ENCODE data around the gene PHACTR4. TPM values are rescaled to one million over a fixed set of nuclear protein-coding genes. Genes with fewer than 3 reads are reported as not detected.
"Not testable (repeated sequence)": the region's sequence is repeated elsewhere in the genome, so short reads cannot be mapped to it uniquely, and the experiment has no call there.

Gene PHACTR4
- total RNA-seq, 1 experiment from 2014 or later = 7.5 TPM

DNA sequence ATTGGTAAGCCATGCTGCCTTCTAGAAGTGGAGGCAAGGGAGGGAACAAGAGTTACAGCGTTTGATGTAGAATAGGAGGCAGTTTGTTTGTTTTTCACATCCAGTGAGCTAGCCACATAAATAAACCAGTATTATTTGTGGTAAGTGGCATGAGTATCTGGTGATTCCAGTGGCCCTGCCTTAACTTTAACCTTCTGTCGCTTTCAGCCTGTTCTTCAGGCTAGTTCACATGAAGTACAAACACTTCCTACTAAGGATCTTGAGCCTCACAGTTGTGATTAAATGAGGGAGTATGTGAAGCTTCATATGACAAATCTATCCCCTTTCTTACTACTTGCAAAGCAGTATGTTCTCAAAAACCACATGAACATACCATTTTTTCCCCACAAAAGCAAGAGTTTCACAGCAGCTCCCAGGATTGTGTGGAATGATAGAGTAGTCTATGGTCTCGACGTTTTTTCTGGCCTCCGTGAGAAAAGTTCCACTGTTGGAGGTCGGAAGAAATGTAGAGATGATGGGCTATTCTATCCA lies 59.5 kb downstream of the PHACTR4 start:
- DNase-seq (ENCODE audit: low spot score) = no peak

DNA sequence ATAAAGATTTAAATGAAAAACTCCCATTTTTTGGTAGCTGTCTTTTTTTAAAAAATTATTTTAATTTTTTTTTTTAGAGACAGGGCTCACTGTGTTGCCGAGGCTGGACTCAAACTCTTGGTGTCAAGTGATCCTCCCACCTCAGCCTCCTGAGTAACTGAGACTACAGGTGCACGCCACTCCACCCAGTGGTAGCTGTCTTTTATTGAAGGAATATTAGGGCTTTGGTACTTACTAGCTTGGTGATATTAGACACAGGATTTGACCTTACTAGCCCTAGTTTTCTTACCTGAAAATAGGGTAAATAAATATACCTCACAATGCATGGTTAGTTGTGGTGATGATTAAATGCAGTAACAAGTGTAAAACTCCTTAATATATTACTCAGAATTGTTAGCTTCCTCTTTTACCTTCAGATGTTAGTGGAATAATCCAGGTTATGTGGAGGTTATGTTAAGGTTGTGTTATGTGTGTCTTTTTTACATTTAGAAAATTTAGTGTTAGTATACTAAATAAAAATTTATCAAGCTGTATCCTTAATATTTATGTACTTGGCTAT lies 66.8 kb downstream of the PHACTR4 start:
- peak; percentile 10 for DNase-seq (ENCODE audit: low spot score)

DNA sequence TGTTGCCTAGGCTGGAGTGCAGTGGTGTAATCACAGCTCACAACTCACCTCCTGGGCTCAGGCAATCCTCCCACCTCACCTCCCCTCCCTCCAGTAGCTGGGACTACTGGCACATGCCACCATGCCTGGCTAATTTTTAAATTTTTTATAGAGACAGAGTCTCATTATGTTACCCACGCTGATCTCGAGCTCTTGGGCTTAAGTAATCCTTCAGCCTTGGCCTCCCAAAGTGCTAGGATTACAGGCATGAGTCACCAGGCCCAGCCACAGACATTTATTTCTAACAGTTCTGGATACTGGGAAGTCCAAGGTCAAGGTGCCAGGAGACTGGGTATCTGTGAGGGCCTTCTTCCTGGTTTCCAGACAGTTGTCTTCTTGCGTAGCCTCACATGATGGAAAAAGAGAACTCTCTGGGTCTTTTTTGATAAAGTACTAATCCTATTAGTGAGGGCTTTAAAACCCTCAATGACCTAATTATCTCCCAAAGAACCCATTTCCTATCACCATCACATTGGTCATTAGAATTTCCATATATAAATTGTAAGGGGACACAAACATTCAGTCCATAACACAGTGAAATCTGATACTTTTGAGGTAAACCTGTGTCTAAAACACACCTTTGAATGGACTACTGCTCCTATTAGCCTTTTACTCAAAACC lies 67.9 kb downstream of the PHACTR4 start:
- peak; percentile 58 for DNase-seq (ENCODE audit: low spot score)

DNA sequence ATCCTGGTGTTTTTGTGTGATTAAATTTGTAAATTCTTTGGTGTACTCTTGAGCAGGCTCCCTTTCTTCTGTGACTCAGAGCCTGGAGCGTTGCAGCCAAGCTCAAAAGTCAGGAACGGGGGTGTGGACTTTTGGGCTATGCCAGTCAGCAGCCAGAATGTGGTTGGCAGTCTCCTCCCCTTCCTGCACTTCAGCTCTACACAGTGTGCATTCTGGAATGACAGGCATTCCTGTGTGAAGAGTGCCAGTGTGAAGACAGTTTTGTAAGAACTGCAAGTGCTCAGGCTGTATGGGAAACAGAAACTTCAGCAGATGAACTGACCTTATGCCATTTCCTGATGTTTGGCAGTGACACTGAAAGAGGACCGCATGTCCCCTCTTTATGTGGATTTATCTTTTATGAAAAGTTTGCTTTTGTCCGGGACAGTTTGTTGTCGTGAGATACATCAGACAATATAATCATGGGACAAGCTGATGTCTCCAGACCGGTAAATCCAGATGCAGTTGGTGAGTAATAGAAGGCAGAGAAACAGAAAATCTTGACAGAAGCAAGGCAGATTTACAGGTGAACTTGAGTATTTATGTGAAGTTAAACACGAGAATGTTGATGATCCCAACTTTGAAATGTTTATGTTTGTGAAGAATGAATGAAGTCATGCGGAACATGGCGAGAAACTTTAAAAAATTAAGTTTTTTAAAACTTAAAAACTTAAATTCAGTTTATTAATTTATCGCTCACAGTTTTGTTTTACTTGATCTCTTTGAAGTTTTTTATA lies 68.6 kb downstream of the PHACTR4 start:
- peak; percentile 86 for DNase-seq (ENCODE audit: low spot score)

DNA sequence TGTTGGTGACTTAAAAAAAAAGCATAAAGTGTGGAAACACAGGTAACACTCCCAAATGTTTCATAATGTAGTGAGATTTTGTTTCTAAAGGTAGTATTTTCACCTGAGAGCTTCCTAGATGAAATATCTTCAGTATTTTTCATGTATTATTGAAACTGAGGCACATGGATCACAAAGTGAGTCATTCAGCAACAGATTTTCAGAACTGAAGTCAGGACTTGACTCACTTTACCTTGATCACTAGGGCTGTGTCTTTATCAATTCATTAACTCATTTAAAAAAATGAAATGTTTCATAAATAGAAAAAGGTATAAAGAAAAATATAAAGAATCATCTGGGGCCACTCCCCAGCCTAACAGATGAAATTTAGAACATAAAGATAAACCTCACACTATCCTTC lies 69.8 kb downstream of the PHACTR4 start:
- DNase-seq (ENCODE audit: low spot score) = no peak

DNA sequence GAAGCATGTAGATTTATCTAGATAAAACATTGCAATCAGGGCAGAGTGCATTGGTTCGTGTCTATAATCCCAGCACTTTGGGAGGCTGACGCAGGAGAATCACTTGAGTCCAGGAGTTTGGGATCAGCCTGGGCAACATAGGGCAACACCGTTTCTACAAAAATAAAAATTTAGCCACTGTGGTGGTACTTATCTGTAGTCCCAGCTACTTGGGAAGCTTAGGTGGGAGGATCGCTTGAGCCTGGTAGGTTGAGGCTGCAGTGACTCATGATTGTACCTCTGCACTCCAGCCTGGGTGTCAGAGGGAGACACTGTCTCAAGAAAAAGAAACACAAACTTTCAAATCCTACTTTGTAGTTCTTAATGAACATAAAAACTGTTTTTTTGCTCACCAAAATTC lies 72.1 kb downstream of the PHACTR4 start:
- DNase-seq (ENCODE audit: low spot score) = no peak

DNA sequence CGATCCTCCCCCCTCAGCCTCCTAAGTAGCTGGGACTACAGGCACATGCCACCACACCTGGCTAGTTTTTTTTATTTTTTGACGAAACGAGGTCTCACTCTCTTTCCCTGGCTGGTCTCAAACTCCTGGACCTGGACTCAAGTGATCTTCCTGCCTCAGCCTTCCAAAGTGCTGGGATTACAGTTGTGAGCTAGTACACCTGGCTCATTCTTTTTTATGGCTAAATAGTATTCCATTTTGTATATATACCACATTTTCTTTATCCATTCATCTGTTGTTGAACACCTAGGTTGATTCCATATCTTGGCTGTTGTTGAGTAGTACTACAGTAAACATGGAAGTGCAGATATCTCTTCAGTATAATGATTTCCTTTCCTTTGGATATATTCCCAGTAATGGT lies 74.0 kb downstream of the PHACTR4 start:
- no peak for DNase-seq (ENCODE audit: low spot score)

DNA sequence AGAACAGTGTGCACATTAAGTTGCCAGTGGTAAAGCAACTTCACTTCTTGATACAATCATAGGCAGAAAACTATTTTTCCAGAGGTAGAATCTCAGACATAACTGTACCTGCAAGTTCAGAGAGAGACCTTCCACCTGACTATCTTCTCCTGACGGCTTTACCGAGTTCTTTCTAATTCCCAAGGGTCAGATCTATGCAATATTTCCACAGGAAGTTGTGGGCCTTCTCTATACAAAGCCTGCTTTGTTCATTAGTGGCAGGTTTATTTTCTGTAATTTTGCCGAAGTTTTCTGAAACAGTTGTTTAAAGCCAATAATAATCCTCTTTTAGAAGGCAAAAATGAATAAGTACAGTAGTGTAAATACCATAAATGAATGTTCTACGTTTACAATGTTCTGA lies 78.1 kb downstream of the PHACTR4 start:
- DNase-seq (ENCODE audit: low spot score) = no peak

DNA sequence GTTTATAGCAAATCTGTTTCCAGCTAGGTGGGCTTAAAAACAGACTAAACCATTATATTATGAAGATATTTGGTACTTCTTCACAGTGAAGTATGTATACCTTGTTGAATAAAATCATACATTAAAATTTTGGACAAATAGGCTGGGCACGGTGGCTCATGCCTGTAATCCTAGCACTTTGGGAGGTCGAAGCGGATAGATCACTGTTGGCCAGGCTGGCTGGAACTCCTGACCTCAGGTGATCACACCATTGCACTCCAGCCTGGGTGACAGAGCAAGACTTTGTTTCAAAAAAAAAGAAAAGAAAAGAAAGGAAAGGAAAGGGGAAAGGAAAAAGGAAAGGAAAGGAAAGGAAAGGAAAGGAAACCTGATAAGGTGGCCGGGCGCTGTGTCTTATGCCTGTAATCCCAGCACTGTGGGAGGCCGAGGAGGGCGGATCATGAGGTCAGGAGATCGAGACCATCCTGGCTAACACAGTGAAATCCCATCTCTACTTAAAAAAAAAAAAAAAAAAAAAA lies 78.6 kb downstream of the PHACTR4 start:
- DNase-seq (ENCODE audit: low spot score) = not testable (repeated sequence)

DNA sequence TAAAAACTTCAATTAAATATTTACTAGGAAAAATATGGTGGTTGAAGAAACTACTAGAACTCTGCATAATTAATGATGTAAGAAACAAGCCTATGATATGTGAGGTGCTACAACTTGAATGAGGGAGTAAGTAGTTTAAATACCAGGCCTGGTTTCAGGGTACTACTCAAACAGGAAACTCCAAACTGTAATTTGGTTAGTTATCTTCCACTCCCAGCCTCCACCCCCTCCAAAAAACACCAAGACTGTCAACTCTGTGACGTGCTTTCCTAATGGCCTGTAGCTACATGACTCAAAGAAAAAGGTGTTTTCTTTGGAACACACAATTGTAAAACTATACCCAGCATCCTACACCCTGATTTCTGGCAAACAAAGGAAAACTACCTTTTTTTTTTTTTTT lies 80.4 kb downstream of the PHACTR4 start:
- DNase-seq (ENCODE audit: low spot score) = no peak

DNA sequence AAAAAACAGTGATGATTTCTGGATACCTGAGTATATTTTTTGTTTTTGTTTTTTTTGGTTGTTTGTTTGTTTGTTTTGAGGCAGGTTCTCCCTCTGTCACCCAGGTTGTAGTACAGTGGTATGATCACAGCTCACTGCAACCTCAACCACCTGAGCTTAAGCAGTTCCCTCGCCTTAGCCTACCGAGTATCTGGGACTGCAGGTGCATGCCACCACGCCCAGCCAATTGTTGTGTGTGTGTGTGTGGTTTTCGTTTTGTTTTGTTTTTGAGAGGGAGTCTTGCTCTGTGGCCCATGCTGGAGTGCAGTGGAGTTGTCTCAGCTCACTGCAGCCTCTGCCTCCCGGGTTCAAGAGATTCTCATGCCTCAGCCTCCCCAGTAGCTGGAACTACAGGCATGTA lies 81.0 kb downstream of the PHACTR4 start:
- no peak for DNase-seq (ENCODE audit: low spot score)

DNA sequence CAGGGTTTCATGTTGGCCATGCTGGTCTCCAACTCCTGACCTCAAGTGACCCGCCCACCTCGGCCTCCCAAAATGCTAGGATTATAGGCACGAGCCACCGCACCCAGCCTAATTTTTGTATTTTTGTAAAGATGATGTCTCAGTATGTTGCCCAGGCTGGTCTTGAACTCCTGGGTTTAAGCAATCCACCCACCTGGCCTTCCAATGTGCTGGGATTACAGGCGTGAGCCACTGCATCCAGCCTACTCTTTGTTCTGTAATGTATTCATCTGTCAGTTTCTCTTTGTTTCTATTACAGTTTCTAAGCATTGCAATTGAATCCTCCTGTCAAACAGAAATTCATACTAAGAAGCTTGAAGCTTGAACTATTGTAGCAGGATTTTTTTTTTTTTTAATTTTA lies 81.5 kb downstream of the PHACTR4 start:
- DNase-seq (ENCODE audit: low spot score) = no peak

DNA sequence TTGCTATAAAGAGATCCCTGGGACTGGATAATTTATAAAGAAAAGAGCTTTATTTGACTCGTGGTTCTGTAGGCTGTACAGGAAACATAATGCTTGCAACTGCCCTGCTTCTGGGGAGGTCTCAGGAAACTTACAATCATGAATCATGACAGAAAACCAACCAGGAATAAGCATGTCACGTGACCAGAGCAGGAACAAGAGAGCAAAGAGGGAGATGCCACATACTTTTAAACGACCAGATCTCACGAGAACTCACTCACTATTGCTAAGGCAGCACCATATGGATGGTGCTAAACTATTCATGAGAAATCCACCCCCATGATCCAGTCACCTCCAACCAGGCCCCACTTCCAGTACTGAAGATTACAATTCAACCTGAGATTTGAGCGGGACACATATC lies 86.5 kb downstream of the PHACTR4 start:
- DNase-seq (ENCODE audit: low spot score) = no peak

DNA sequence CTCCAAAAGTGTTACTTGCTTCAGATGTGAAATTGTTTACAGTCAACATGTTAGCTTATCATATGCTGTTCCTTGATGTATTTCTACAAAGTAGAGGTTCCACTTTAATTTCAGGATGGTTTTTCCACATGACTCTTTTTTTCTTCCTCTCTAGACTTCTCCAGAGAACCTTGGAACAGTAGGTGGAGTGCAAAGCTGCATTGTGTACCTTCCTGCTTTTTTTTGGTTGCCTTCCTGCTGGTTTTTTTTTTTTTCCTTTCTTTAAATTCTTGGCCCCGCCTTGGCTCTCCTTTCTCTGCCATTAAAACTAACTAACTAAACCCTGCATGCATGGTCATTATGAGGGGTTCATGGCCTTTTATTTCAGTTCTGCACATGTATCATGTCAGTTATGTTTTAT lies 88.1 kb downstream of the PHACTR4 start:
- DNase-seq (ENCODE audit: low spot score) = no peak

DNA sequence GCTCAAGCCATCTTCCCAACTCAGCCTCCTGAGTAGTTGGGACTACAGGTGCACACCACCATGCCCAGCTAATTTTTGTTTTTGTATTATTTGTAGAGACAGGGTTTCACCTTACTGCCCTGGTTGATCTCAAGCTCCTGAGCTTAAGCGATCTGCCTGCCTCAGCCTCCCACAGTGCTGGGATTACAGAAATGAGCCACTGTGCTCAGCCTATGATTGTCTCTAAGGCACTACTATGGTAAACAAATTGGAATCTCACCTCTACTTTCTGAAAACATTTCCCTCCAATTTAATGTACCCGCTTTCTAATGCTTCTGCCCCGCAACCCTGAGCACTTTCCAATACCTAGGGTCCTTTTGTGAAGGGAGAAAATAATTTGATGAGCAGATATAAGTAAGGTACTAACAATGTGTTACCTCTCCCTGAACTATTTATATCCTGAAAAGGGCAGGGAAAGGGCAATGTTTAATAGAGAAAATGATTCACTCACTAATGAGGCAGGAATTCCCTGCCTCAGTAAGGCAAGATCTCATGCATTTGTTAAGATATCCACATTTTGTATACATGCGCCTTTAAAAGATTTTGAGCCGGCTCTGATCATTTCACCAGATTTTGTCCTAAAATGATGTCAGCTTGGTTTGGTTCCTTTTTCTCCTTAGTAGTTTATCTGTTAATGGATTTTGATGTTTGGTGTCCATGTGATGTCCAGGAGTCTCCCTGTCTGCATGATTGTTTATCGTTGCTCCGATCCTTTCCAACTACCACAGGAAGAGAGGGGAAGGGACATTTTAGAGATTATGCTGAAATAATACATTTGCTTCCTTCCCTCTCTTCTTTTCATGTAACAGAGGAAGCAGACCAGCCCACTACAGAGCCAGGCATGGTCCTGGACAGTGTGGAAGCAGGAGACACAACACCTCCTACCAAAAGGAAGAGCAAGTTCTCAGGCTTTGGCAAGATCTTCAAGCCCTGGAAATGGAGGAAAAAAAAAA lies 89.0 kb downstream of the PHACTR4 start:
- no peak for DNase-seq (ENCODE audit: low spot score)

DNA sequence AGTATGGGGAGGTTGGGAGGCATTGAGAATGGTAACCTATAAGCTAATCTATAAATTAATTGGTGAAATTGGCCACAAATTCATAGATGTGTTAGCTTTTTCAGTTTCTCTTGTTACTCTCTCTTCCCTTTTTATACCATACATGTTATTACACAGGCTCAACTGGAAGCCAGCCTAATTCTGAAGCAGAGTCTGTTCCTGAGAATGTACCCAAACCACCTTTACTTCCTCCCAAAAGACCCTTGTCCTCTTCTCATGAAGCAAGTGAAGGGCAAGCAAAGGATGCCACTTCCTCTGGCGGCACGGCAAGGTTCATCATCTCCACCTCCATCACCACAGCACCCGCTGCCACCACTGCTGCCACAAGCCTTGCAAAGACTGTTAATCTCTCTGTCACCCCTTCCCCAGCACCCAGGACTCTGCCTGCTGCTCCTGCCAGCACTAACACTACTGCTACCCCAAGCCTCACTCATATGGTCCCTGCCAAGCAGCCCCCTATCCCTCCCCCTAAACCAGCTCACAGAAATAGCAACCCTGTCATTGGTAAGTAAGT lies 96.8 kb downstream of the PHACTR4 start:
- no peak for DNase-seq (ENCODE audit: low spot score)

DNA sequence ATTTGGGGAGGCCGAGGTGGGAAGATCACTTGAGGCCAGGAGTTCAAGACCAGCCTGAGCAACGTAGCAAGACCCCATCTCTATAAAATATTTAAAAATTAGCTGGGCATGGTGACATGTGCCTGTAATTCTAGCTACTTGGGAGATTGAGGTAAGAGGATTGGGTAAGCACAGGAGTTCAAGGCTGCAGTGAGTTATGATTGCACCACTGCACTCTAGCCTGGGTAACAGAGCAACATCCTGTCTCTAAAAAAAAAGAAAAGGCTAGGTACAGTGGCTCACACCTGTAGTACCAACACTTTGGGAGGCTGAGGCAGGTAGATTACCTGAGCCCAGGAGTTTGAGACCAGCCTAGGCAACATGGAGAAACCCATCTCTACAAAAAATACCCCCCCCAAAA lies 100.6 kb downstream of the PHACTR4 start:
- no peak for DNase-seq (ENCODE audit: low spot score)

DNA sequence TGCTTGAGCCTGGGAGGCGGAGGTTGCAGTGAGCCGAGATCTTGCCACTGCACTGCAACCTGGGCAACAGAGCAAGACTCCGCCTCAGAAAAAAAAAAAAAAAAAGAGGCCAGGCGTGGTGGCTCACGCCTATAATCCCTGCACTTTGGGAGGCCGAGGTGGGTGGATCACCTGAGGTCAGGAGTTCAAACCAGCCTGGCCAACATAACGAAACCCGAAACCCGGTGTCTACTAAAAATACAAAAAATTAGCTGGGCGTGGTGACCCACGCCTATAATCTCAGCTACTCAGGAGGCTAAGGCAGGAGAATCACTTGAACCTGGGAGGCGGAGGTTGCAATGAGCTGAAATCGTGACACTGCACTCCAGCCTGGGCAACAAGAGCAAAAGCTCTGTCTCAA lies 110.0 kb downstream of the PHACTR4 start:
- DNase-seq (ENCODE audit: low spot score) = not testable (repeated sequence)

DNA sequence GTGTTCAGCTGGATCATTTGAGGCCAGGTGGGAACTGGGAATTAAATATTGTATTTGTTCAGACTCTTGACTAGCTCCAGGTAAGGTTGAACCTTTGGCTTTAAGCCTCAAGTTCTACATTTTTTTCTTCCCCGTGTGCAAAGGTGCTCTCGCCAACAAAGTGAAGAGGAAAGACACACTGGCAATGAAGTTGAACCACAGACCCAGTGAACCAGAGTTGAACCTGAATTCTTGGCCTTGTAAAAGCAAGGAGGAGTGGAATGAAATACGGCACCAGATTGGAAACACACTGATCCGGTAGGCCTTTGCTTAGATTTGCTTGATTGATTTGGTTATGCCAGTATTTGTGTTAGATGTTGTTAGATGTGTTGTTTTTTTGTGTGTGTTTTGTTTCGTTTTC lies 110.8 kb downstream of the PHACTR4 start:
- no peak for DNase-seq (ENCODE audit: low spot score)

DNA sequence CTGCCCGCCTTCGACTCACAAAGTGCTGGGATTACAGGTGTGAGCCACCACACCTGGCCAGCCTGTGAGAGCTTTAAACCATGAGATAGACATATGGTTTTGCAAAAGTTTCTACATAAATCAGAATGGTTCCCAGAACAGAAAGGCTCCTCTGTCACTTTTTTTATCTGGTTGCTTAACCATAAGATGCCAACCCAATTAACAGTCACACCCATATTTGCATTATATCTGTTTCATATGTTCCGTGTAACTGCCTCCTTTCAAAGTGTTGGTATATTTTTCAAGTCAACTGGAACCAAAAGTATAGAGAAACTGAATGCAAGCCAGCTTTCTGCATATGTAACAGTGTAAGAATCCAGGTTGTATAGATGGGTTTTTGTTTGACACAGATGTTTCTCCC lies 112.6 kb downstream of the PHACTR4 start:
- DNase-seq (ENCODE audit: low spot score) = no peak

DNA sequence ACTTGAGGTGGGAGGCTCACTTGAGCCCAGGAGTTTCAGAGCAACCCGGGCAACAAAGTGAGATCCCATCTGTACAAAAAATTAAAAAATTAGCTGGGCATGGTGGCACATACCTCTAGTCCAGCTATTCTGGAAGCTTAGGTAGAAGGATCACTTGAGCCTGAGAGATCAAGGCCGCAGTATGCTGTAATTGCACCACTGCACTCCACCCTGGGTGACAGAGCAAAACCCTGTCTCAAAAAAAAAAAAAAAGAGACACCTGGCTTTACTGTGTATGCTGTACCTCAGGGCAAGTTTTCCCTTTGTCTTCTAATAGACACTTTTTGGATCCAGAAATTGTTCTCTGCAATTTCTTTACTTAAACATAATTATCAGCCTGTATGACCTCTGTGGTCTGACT lies 113.2 kb downstream of the PHACTR4 start:
- DNase-seq (ENCODE audit: low spot score) = no peak

Data from HT-29 (cell line).